C4-2B (cell line): Measurements from ENCODE around the gene C1orf21.

Source experiments
- H3K27ac ChIP-seq: fragments of 450-650 bp; 2 replicates; pipeline ENCODE4 v1.5.1; 2017
- CTCF ChIP-seq: fragments of 450-650 bp; conservative IDR thresholded peaks from 2 replicates; pipeline ENCODE4 v1.5.1; 2017; ENCODE audit warnings: mild to moderate bottlenecking
- ZFX ChIP-seq: fragments of 450-650 bp; IDR thresholded peaks from 2 replicates; pipeline ENCODE4 v1.6.1; 2017

Gene C1orf21

GRCh38 chr1:184473176-184473966, 86.5 kb downstream of the C1orf21 start:
- no peak overlapping the region for H3K27ac ChIP-seq
- no peak for TF ChIP-seq CTCF
- no peak for TF ChIP-seq ZFX

GRCh38 chr1:184476187-184476586, 89.4 kb downstream of the C1orf21 start:
- no peak for TF ChIP-seq ZFX
- TF ChIP-seq CTCF, result no peak
- H3K27ac ChIP-seq, result no peak overlapping the region

- H3K27ac ChIP-seq, result no peak overlapping the region
- TF ChIP-seq CTCF (no peak), ZFX (no peak)
These were observed 92.8 kb downstream of the C1orf21 start for GRCh38 chr1:184479435-184480167.

- TF ChIP-seq CTCF (no peak), ZFX (no peak)
- H3K27ac ChIP-seq, result no peak overlapping the region
These were observed 93.9 kb downstream of the C1orf21 start for GRCh38 chr1:184480736-184481135.

GRCh38 chr1:184482136-184482535, 95.3 kb downstream of the C1orf21 start:
- no peak overlapping the region; the same call in 1 of the 2 replicates for H3K27ac ChIP-seq
- no peak for TF ChIP-seq ZFX
- TF ChIP-seq CTCF, result no peak

- H3K27ac ChIP-seq, result peak overlapping the region; percentile 82
- no peak for TF ChIP-seq ZFX
- peak; percentile 31 for TF ChIP-seq CTCF
These were observed 96.4 kb downstream of the C1orf21 start for GRCh38 chr1:184483101-184483683.
